ENCODE data around the gene CPO.
A peak's percentile ranks its signal among the peaks of the same experiment; 100 is the strongest.

The CPO gene

GRCh38 chr2:206990360-206990759 lies 51.0 kb downstream of the CPO start:
- TF ChIP-seq CTCF (conservative IDR thresholded peaks at IDR 0.05), result no peak
- H3K27ac ChIP-seq, result no peak overlapping the region

- no peak overlapping the region for H3K27ac ChIP-seq
- no peak for TF ChIP-seq CTCF (conservative IDR thresholded peaks at IDR 0.05)
Measured at GRCh38 chr2:206991070-206991469, 51.8 kb downstream of the CPO start.

GRCh38 chr2:206993396-206993911 lies 54.1 kb downstream of the CPO start:
- TF ChIP-seq CTCF (conservative IDR thresholded peaks at IDR 0.05), result no peak
- H3K27ac ChIP-seq, result peak overlapping the region; percentile 9; the same call in 1 of the 2 replicates

- TF ChIP-seq CTCF (conservative IDR thresholded peaks at IDR 0.05), result no peak
- peak overlapping the region; percentile 9; the same call in 1 of the 2 replicates for H3K27ac ChIP-seq
Measured at GRCh38 chr2:206993964-206994363, 54.6 kb downstream of the CPO start.

- TF ChIP-seq CTCF (conservative IDR thresholded peaks at IDR 0.05), result no peak
- H3K27ac ChIP-seq, result no peak overlapping the region
Measured at GRCh38 chr2:206996556-206997065, 57.3 kb downstream of the CPO start.

GRCh38 chr2:207008105-207008990 lies 69.0 kb downstream of the CPO start:
- no peak for TF ChIP-seq CTCF (conservative IDR thresholded peaks at IDR 0.05)

GRCh38 chr2:207012461-207012860 lies 73.1 kb downstream of the CPO start:
- TF ChIP-seq CTCF (conservative IDR thresholded peaks at IDR 0.05), result no peak
- H3K27ac ChIP-seq, result no peak overlapping the region

More at GRCh38 chr2:207008105-207008990, 69.0 kb downstream of the CPO start:
- H3K27ac ChIP-seq, result no peak overlapping the region
